GM19463 (cell line): ENCODE measurements around the gene CPNE2.

ENCODE experiments used
- ATAC-seq: cut with Tn5 transposase; IDR thresholded peaks from one replicate; pipeline ENCODE4 v1.9.1; 2021; ENCODE audit warnings: mild to moderate bottlenecking, moderate library complexity; ENCODE audit not compliant: unreplicated experiment

The CPNE2 gene

DNA sequence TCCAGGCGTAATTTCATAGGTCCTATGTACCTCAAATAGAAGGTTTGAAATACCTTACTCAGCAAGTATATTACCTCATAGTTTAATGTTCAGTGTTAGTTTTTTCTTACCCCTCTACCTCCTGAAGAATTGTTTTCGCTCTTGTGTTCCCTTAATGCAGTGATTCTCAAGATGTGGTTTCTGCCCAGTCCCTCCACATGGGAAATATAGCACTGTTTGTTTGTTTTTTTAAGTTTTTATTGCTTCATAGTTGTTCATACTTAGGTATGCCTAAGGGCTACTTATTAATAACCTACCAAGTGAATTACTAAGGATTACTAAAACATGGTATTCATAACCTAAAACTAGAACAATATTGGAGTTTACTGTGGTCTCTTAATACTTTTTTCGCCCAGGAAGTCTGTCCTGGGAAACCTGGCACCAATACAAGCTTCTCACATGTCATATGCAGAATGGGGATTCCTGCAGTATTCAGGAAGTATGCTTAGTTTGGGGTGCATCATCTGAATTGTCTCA, 98.7 kb downstream of the CPNE2 start:
- ATAC-seq, result no peak

- ATAC-seq, result no peak
Observed at GRCh38 chr16:57192146-57192545, 99.8 kb downstream of the CPNE2 start.

DNA sequence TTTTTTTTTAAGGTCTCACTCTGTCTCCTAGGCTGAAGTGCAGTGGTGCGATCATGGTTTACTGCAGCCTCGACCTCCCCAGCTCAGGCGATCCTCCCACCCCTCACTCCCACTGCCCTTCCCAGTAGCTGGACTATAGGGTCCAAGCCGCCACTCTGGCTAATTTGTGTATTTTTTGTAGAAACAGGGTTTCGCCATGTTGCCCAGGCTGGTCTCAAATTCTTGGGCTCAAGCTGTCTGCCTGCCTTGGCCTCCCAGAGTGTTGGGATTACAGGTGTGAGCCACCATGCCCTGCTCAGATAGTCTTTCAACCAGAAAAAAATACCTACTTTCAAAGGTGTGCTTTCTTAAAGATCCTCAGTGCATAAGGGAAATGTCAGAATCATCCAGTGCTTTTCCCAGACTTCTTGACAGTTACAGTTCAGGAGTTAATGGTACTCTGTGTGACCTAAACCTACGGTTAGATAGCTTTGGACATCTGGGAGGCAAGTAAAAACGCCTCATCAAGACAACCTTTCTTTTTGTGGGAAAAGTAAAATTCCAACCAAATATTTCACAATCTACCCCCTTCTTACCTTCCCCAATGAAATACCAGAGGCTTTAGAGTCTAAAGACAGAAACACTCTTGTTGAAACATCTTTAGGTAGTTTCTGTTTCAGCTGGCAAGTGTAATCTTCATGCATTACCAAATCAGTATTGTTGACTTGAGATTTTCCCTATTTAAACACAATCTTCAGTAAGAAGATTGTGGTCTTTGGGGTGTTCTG, 100.5 kb downstream of the CPNE2 start:
- no peak for ATAC-seq

DNA sequence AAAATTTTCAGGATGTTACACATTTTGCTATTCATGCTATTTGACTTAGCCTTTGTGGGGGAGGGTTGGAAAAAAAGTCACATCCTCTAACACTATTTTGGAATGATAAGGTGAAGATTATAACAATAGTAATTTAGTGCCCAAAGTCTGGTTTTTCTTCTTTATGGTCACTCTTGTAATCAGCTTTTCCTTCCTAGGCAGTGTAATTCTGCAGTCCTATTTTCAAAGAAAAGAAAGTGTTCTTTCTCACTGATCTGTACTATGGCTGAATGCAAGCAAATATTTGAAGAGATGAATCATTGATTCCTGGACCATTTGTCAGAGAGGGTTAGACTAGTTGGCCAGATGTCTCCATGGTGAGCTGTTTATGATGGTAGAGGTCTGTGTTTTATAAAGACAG, 102.1 kb downstream of the CPNE2 start:
- no peak for ATAC-seq

DNA sequence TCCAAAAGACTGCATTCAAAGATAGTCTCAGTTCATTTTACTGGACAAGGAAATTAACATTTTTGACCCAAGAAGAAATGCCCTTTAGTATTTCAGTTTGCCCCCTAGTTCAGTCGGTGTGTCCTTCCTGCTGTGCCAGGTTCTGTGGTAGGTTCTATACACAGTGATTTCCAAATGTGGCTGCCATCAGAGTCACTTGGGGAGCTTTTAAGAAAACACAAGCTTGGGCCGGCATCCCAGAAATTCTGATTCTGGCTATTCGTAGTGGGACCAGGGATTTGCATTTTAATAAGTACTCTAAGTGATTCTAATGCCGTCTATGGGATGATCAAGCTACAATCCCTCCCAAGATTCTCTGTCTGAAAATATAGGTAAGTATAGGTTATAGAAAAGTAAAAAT, 103.9 kb downstream of the CPNE2 start:
- ATAC-seq, result no peak

DNA sequence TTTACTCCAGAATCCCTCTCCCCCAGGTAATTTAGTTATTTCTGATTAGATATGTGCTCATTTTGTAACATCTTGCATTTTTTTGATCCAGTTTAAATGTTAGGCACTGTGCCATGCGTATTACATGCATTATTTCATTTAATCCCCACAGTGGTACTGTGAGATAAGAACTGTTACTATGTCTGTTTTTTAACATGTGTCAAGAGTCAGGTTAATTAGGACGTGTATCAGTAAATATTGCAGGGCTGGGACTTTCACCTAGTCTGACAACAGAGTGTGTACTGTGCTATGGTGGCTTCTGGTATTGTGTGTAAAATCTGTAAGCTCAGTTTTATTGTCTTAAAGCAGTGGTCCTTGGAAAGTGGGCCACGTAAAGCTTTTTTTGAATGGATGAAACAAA, 104.4 kb downstream of the CPNE2 start:
- ATAC-seq, result no peak
